ENCODE measurements around the gene SLC38A7.

SLC38A7 gene

GRCh38 chr16:58727796-58728568 lies 43.4 kb upstream of the SLC38A7 start:
- TF ChIP-seq CTCF (IDR thresholded peaks at IDR 0.05; ENCODE audit: control insufficient read depth, insufficient read depth, low read depth, low read length, missing control alignments), result no peak
- no peak overlapping the region for H3K4me3 ChIP-seq (ENCODE audit: control insufficient read depth, low read depth, low read length)
- DNase-seq (ENCODE audit: low read depth), result no peak

- no peak overlapping the region for H3K4me3 ChIP-seq (ENCODE audit: control insufficient read depth, low read depth, low read length)
- TF ChIP-seq CTCF (IDR thresholded peaks at IDR 0.05; ENCODE audit: control insufficient read depth, insufficient read depth, low read depth, low read length, missing control alignments), result no peak
- no peak for DNase-seq (ENCODE audit: low read depth)
These were observed 42.6 kb upstream of the SLC38A7 start for GRCh38 chr16:58727028-58727781.

- H3K4me3 ChIP-seq (ENCODE audit: control insufficient read depth, low read depth, low read length), result no peak overlapping the region
- DNase-seq (ENCODE audit: low read depth), result no peak
- TF ChIP-seq CTCF (IDR thresholded peaks at IDR 0.05; ENCODE audit: control insufficient read depth, insufficient read depth, low read depth, low read length, missing control alignments), result no peak
These were observed 38.5 kb upstream of the SLC38A7 start for GRCh38 chr16:58723109-58723508.

DNA sequence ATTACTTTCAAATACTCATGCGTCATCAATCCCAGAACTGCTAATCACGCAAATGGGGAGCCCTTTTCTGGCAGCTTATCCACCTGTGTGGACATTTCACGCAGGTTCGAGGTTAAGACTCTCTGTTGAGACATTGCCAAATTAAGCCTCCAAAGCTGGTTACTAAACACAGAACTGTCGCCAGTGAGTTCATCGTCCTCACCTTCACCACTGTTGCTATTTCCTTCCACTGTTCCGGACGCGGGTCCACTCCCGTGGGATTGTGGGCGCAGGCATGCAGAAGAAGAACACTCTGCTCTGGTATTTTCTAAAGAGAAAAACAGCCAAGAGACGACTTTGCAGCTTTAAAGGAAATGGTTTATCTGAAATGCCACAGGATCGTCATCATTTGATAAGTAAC lies 33.4 kb upstream of the SLC38A7 start:
- DNase-seq (ENCODE audit: low read depth), result no peak
- no peak overlapping the region for H3K4me3 ChIP-seq (ENCODE audit: control insufficient read depth, low read depth, low read length)
- TF ChIP-seq CTCF (IDR thresholded peaks at IDR 0.05; ENCODE audit: control insufficient read depth, insufficient read depth, low read depth, low read length, missing control alignments), result no peak

GRCh38 chr16:58716468-58716867 lies 31.9 kb upstream of the SLC38A7 start:
- no peak overlapping the region for H3K4me3 ChIP-seq (ENCODE audit: control insufficient read depth, low read depth, low read length)
- no peak for TF ChIP-seq CTCF (IDR thresholded peaks at IDR 0.05; ENCODE audit: control insufficient read depth, insufficient read depth, low read depth, low read length, missing control alignments)
- no peak for DNase-seq (ENCODE audit: low read depth)

GRCh38 chr16:58713742-58714141 lies 29.2 kb upstream of the SLC38A7 start:
- no peak for DNase-seq (ENCODE audit: low read depth)
- H3K4me3 ChIP-seq (ENCODE audit: control insufficient read depth, low read depth, low read length), result no peak overlapping the region
- TF ChIP-seq CTCF (IDR thresholded peaks at IDR 0.05; ENCODE audit: control insufficient read depth, insufficient read depth, low read depth, low read length, missing control alignments), result no peak

Data from AG09309 (cell line).